ENCODE results near the gene CYTH4.

CYTH4 gene

DNA sequence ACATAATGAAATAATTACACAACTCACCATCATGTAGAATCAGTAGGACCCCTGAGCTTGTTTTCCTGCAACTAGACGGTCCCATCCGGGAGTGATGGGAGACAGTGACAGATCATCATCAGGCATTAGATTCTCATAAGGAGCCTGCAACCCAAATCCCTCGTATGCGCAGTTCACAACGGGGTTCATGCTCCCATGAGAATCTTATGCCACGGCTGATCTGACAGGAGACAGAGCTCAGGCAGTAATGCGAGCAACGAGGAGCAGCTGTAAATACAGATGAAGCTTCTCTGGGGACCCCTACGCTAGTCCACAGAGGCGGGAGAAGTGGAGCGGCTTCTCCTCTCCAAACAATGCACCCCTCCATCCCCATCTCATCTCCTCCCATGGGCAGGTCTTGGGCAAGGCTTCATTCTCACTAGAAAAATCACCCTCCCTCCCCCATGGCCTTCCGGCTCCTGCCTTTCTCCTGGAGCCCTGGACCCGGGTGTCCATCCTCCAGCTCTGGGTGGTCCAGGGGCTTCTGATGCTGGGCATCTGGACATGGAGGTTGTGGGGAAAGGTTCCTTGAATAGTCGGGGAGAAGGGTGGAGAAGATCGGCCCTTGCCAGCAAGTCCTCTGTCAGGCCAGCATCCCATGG, 22.0 kb upstream of the CYTH4 start:
- no peak overlapping the region for H3K27ac ChIP-seq
- TF ChIP-seq, protein P1, sequence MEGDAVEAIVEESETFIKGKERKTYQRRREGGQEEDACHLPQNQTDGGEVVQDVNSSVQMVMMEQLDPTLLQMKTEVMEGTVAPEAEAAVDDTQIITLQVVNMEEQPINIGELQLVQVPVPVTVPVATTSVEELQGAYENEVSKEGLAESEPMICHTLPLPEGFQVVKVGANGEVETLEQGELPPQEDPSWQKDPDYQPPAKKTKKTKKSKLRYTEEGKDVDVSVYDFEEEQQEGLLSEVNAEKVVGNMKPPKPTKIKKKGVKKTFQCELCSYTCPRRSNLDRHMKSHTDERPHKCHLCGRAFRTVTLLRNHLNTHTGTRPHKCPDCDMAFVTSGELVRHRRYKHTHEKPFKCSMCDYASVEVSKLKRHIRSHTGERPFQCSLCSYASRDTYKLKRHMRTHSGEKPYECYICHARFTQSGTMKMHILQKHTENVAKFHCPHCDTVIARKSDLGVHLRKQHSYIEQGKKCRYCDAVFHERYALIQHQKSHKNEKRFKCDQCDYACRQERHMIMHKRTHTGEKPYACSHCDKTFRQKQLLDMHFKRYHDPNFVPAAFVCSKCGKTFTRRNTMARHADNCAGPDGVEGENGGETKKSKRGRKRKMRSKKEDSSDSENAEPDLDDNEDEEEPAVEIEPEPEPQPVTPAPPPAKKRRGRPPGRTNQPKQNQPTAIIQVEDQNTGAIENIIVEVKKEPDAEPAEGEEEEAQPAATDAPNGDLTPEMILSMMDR (conservative IDR thresholded peaks at IDR 0.05), result no peak

DNA sequence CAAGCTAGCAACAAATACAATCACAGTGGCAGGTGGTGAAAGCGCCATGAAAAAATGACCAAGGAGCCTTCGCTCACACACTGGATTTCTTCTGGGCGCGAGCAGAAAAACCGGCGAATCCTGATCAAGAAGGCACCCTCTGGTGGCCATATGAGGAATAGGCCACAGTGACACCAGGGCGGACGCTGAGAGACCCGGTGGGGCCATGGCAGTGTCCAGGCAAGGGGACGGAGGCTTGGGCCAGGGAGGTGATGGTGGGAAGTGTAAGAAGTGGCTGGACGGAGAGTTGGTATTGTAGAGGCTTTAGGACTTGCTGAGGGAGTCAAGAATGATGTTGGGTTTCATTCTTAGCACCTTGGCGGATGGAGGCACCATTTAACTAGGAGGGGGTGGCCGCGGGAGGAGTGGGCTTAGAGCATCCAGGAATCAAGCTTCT, 21.4 kb upstream of the CYTH4 start:
- H3K27ac ChIP-seq, result no peak overlapping the region
- TF ChIP-seq, protein P1 (conservative IDR thresholded peaks at IDR 0.05), result peak; percentile 92

DNA sequence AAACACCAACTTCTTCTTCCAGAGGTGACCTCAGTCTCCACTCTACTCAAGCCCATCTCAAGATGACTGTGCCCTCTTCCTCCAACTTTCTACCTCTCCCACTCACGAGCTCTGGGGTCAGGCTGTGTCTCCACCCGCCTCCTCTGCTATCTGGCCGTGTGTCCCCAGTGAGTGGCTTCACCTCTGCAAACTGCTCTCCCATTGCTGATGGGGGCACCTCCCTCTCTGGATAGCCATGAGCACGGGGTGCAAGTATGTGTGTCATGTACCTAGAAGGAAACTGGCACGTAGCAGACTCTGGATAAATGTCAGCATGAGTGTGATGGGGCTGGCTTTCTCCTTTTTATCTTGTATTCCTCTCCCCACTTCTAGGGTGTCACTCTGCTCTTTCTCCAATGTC, 20.0 kb upstream of the CYTH4 start:
- no peak overlapping the region for H3K27ac ChIP-seq
- TF ChIP-seq, protein P1 (conservative IDR thresholded peaks at IDR 0.05), result no peak

DNA sequence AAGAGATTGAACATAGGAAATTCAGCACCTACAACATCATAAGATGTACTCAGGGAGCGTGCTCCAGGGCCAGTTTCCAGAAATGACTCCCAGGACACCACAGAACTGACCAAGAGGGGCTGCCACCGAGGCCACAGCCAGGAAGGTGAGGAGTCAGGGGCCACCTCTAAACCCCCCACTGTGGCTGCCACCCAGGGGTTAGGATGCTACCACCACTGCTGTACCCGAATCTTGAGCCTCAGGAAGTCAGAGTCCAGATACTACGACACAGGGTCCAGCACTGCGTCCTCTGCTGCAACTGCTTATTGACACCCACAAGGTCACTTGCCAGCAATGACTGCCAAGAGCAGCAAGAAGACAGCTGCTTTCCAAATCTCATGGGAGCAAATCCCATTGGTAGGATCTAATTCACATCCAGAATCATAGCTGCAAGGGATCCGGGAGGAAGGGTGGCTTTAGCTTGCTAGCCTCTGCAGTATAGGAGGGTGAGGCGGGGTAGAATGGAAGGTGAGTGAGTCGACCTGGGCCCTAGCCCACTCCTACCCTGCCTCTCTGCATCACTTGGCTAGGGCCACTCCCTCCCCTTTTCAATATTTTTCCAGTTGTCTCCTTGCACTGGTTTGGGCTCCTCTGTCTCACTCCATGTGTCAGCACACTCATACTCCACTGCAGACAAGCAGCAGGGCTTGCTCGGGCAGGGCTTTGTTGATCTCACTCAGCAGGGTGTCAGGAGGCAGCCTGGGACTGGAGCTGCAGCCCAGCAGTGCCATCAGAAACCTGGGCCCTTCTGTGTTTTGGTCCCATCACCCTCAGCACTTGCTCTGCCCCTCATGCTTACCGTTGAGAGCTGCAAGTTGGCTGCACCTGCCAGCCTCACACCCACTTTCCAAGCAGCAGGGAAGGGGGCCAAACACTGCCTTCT, 18.1 kb upstream of the CYTH4 start:
- TF ChIP-seq, protein P1 (conservative IDR thresholded peaks at IDR 0.05), result no peak
- H3K27ac ChIP-seq, result no peak overlapping the region

DNA sequence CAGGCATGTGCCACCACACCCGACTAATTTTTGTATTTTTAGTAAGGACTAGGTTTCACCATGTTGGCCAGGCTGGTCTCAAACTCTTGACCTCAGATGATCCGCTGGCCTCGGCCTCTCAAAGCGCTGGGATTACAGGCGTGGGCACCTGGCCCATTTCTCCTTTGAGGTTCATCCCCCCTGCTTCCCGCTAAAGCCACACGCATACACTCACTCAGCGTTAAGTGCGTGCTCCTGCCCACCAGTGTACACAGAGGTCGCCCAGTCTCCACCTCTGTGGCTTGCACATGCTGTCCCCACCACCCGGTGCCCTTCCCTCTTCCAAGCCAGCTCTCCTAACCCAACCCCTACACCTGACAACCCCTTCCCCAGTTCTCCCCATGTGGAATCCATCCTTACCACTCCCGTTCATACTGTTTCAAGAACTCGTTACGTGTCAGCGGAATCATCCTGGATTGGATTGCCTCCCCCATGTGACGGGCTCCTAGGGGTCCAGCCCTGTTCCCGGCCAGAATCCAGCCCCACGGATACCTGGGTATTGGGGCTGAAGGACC, 15.7 kb upstream of the CYTH4 start:
- H3K27ac ChIP-seq, result peak overlapping the region; percentile 39; the same call in 1 of the 2 replicates
- TF ChIP-seq, protein P1 (conservative IDR thresholded peaks at IDR 0.05), result no peak

DNA sequence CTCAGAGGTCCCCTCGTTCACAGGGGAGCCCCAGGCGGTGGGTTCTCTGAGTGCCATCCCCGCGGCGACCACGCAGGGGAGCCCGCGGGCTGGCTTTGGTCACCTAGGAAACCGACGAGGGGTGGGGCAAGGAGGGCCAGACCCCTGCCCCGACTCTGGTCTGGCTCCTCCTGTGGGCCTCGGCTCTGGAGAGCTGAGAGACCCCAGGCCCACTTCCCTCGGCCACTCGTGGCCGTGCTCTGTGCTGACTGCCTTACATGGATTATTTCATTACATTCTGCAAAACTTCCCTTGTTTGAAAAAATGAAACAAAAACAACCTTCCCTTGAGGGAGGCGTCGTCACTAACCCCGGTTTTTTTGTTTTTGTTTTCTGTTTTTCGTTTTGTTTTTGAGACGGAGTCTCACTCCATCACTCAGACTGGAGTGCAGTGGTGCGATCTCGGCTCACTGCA, 15.1 kb upstream of the CYTH4 start:
- H3K27ac ChIP-seq, result peak overlapping the region; percentile 39; the same call in 1 of the 2 replicates
- TF ChIP-seq, protein P1 (conservative IDR thresholded peaks at IDR 0.05), result peak; percentile 92
